SJSA1 (cell line): ENCODE results near the gene ADPRS. TPM values are rescaled to one million over a fixed set of nuclear protein-coding genes. Genes with fewer than 3 reads are reported as not detected.
A peak's percentile ranks its signal among the peaks of the same experiment; 100 is the strongest.

ENCODE experiments used
- DNase-seq, 2 experiments: peaks; one replicate each; pipeline ENCODE4 v3.0.0-alpha.2; 2015 to 2020; ENCODE audit warnings: low spot score in 2 of 2, low read depth in 1 of 2
- H3K27ac ChIP-seq: fragments of 250-450 bp; sonication (Bioruptor Pico); 2 replicates; pipeline ENCODE4 v1.5.1; 2020; ENCODE audit warnings: mild to moderate bottlenecking, moderate library complexity
- H3K27me3 ChIP-seq: fragments of 250-450 bp; sonication (Bioruptor Pico); replicated peaks from 2 replicates; pipeline ENCODE4 v1.5.1; 2020; ENCODE audit warnings: mild to moderate bottlenecking, moderate library complexity
- H3K36me3 ChIP-seq: fragments of 250-450 bp; sonication (Bioruptor Pico); 2 replicates; pipeline ENCODE4 v1.5.1; 2020; ENCODE audit warnings: mild to moderate bottlenecking
- H3K4me1 ChIP-seq: fragments of 250-450 bp; sonication (Bioruptor Pico); replicated peaks from 2 replicates; pipeline ENCODE4 v1.6.1; 2021; ENCODE audit warnings: mild to moderate bottlenecking
- H3K4me3 ChIP-seq: fragments of 250-450 bp; sonication (Bioruptor Pico); 2 replicates; pipeline ENCODE4 v1.5.1; 2020; ENCODE audit warnings: mild to moderate bottlenecking
- H3K9me3 ChIP-seq: fragments of 250-450 bp; sonication (Bioruptor Pico); replicated peaks from 2 replicates; pipeline ENCODE4 v1.5.1; 2020; ENCODE audit warnings: mild to moderate bottlenecking
- total RNA-seq: library from RNA; depleted of rRNA; stranded (reverse); fragments of >200 nt; shearing (Covaris generic); gene quantifications from 2 replicates; pipeline ENCODE4 v1.2.3, GENCODE V29; 2014

ADPRS gene
- total RNA-seq, 1 experiment from 2014 or later = 48.8 TPM

DNA sequence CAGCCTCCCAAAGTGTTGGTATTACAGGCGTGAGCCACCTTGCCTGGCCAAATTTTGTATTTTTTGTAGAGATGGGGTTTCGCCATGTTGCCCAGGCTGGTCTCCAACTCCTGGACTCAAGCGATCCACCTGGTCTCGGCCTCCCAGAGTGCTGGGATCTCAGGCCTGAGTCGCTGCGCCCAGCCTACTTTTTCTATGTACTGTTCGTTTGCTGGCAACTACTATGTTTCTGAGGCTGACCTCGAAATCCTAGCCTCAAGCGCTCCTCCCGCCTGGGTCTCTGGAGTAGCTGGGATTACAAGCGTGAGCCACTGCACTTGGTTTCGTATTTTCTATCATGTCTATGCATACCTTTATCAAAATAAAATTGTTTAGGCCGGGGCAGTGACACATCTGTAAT lies 5.5 kb upstream of the ADPRS start:
- Histone ChIP-seq H3K4me3 (no peak overlapping the region), H3K9me3 (no peaks in the 10 kb centered on the region), H3K4me1 (peaks cover 2% of the 10 kb centered on the region), H3K27ac (no peak overlapping the region), H3K27me3 (no peaks in the 10 kb centered on the region; the same call in 1 of the 2 replicates), H3K36me3 (no peaks in the 10 kb centered on the region; the same call in 1 of the 2 replicates)
- DNase-seq = no peak

DNA sequence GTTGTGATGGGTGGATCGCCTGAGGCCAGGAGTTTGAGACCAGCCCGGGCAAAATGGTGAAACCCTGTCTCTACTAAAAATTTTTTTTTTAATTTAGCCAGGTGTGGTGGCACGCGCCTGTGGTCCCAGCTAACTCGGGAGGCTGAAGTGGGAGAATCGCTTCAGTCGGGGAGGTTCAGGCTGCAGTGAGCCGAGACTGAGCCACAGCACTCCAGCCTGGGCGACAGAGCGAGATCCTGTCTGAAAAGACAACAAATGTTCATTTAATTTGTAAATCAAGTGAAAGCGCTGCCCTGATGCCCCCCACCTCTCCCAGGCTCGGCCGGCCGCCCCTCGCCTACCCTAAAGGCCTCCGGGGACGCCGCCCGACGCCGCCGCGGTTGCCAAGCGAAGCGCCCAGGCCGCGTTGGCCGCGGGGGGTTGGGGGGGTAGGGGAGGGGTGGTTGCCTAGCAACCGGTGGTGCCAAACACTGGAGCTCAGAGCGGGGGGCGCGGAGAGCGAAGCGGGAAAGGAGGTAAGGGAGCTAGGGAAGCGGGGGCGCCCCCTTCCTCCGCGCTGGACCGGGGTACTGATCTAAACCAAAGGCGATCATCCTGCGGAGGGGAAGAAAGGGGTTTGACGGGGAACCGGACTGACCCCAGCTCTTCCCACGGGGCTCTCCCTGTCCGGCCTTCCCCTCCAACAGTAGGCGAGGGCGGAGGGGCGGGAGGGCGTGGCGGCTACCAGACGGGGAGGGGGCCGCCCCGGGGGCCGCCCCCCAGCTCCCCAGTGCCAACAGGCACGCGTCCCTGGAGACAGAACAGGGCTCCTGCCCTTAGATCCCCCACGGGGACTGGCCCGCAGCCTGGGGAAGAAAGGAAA lies 4.8 kb upstream of the ADPRS start, which contains the start of gene TEKT2:
Gene TEKT2, plus strand, starts transcription at position 460 of the 862 bp plus-strand sequence. CDS start 828 bp downstream, outside the sequence.
- Histone ChIP-seq H3K36me3 (peaks cover 5% of the 10 kb centered on the region), H3K27me3 (no peaks in the 10 kb centered on the region; the same call in 1 of the 2 replicates), H3K9me3 (no peaks in the 10 kb centered on the region), H3K4me3 (no peak within 1 kb of the TSS), H3K27ac (no peak within 1 kb of the TSS), H3K4me1 (peaks cover 5% of the 10 kb centered on the region)
- DNase-seq = no peak

DNA sequence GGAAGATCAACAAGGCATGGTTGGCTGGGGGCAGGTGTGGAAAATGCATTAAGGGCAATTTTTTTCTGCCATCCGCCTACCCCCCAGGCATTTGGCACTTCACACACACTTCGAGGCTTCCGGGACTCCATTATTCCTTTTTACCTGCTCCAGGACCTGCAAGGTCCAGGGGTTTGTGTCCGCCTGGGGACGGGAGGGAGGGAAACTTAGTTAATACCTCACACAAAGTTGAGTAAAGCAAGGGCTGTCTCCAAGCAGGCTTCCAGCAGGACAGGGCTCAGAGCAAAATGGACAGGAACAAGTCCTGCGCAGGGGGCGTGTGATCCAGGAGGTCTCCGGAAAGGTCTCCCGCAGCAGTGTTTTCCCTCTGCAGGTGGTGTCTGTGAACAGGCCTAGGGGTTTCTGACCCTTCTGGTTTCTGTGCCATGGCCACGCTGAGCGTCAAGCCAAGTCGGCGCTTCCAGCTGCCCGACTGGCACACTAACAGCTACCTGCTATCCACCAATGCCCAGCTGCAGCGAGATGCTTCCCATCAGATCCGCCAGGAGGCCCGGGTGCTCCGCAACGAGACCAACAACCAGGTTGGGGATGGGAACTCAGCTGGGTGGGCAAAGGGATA lies 4.1 kb upstream of the ADPRS start:
- no peak for DNase-seq

DNA sequence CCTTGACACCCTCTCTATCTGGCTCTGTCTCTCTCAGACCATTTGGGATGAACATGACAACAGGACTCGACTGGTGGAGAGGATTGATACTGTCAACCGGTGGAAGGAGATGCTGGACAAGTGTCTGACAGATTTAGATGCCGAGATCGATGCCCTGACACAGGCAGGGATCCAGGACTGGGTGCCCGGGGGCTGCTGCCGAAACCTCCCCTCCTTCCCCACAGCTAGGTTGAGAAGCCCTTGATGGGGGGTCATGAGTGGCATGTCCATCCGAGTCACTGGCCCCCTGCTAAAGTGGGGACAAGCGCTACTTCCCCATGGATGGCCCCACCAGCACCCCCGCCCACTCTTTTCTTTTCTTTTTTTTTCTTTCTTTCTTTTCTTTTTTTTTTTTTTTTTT lies 3.6 kb upstream of the ADPRS start:
- peaks cover 8% of the 10 kb centered on the region for H3K4me1 ChIP-seq
- H3K9me3 ChIP-seq = no peaks in the 10 kb centered on the region
- H3K27ac ChIP-seq = no peak overlapping the region
- H3K36me3 ChIP-seq = peaks cover 13% of the 10 kb centered on the region
- DNase-seq = no peak
- H3K27me3 ChIP-seq = no peaks in the 10 kb centered on the region; the same call in 1 of the 2 replicates
- H3K4me3 ChIP-seq = no peak overlapping the region

More for the DNA sequence above, 4.1 kb upstream of the ADPRS start:
- Histone ChIP-seq H3K4me1 (peaks cover 7% of the 10 kb centered on the region), H3K27ac (no peak overlapping the region), H3K9me3 (no peaks in the 10 kb centered on the region), H3K27me3 (no peaks in the 10 kb centered on the region; the same call in 1 of the 2 replicates), H3K36me3 (peaks cover 11% of the 10 kb centered on the region), H3K4me3 (no peak overlapping the region)

DNA sequence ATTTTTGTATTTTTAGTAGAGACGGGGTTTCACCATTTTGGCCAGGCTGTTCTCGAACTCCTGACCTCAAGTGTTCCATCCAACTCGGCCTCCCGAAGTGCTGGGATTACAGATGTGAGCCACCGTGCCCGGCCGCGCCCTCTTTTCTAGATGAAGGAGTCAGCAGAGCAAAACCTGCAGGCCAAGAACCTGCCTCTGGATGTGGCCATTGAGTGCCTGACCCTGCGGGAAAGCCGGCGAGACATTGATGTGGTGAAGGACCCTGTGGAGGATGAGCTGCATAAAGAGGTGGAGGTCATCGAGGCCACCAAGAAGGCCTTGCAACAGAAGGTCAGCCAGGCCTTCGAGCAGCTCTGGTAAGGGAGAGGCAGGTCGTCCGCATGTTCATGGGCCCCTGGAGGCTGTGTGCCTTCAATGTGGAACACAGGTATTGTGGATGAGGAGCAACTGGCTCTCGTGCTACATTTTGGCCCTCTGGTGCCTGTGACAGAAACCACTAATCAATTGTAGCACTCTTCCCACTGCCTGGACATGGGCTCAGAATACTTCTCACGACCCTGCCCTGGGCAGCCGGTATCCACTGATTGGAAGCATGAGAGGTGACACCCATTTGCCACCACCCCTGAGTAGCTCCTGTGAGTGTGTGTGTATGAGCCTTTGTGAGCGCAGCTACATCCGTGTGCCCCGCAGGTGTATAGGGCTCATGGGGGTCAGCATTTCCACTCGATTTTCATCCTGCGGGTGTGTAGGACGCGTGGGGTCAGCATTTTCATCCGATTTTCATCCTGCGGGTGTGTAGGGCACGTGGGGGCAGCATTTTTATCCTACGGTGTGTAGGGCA lies 2.8 kb upstream of the ADPRS start:
- Histone ChIP-seq H3K27ac (no peak overlapping the region), H3K4me3 (no peak overlapping the region), H3K4me1 (peaks cover 8% of the 10 kb centered on the region), H3K9me3 (no peaks in the 10 kb centered on the region), H3K27me3 (no peaks in the 10 kb centered on the region; the same call in 1 of the 2 replicates), H3K36me3 (peaks cover 17% of the 10 kb centered on the region)
- no peak for DNase-seq

- H3K36me3 ChIP-seq = peaks cover 25% of the 10 kb centered on the region
- no peak overlapping the region for H3K27ac ChIP-seq
- DNase-seq = no peak
- no peaks in the 10 kb centered on the region; the same call in 1 of the 2 replicates for H3K27me3 ChIP-seq
- H3K9me3 ChIP-seq = no peaks in the 10 kb centered on the region
- H3K4me1 ChIP-seq = peaks cover 8% of the 10 kb centered on the region
- H3K4me3 ChIP-seq = no peak overlapping the region
Observed at GRCh38 chr1:36086529-36087232, 2.0 kb upstream of the ADPRS start.

- Histone ChIP-seq H3K4me1 (peaks cover 8% of the 10 kb centered on the region), H3K27me3 (no peaks in the 10 kb centered on the region; the same call in 1 of the 2 replicates), H3K36me3 (peaks cover 33% of the 10 kb centered on the region), H3K27ac (no peak overlapping the region), H3K4me3 (no peak overlapping the region; the same call in 1 of the 2 replicates), H3K9me3 (no peaks in the 10 kb centered on the region)
- DNase-seq = no peak
Observed at GRCh38 chr1:36087233-36088123, 1.2 kb upstream of the ADPRS start.

DNA sequence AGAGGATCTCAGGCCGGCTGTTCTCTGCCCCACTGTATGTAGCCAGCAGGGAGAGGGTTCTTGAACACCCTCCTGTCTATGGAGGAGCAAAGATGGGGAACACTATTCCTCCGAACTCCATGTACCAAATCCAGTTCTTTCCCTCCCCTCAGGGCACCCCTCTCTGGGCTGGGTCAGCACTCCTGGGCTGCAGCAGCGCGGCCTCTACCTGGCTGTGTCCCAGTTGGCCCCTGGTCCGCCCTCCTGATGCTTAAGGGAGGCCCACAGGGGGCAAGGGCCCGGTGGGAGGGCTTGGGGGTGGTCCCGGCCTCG lies 471 bp upstream of the ADPRS start:
- Histone ChIP-seq H3K4me3 (peak overlapping the region; percentile 88), H3K27ac (peak overlapping the region; percentile 67), H3K27me3 (no peaks in the 10 kb centered on the region; the same call in 1 of the 2 replicates), H3K36me3 (peaks cover 41% of the 10 kb centered on the region), H3K9me3 (no peaks in the 10 kb centered on the region), H3K4me1 (peaks cover 8% of the 10 kb centered on the region)
- DNase-seq = no peak

DNA sequence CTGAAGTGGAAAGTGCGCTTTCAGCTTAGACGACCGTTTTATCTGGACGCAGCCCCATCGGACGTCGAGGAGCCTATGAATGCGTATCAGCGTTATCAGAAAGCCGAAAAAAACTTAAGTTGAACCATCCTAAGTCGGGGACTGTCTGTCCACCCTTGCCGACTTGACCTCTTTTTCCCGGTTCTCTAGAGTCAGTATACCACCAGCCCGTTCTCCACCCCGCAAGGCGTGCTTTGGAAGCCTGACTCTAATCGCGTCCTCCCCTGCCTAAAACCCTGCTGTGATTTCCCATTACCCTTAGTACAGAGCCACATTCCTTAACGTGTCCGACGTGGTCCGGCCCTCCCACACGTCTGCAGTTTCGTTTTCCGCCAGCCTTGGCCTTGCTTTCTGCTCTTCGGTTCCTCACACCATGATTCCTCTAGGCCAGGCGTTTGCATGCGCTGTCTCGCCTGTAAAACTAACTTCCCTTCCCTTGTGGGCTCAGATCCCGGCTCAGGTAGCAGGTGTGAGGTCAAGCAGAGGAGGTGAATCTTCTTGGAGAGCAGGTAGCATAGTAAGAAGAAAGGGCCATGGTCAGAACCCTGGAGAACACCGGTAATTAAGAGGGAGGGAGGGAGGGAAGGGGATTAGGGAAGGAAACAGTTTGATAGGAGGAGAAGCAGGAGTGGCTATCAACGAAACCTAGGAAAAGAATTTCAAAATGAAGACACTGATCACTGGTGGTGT lies 865 bp downstream of the ADPRS start:
- peak in 1 of 2 experiments; percentile 24 for DNase-seq
- Histone ChIP-seq H3K4me1 (peaks cover 8% of the 10 kb centered on the region), H3K27ac (no peak overlapping the region), H3K4me3 (peak overlapping the region; percentile 88), H3K36me3 (peaks cover 54% of the 10 kb centered on the region), H3K9me3 (no peaks in the 10 kb centered on the region), H3K27me3 (no peaks in the 10 kb centered on the region)

- Histone ChIP-seq H3K4me3 (no peak overlapping the region), H3K9me3 (no peaks in the 10 kb centered on the region), H3K27me3 (no peaks in the 10 kb centered on the region), H3K4me1 (peaks cover 8% of the 10 kb centered on the region), H3K36me3 (peaks cover 63% of the 10 kb centered on the region), H3K27ac (no peak overlapping the region)
- no peak for DNase-seq
Observed at GRCh38 chr1:36091141-36091540, 2.4 kb downstream of the ADPRS start.

DNA sequence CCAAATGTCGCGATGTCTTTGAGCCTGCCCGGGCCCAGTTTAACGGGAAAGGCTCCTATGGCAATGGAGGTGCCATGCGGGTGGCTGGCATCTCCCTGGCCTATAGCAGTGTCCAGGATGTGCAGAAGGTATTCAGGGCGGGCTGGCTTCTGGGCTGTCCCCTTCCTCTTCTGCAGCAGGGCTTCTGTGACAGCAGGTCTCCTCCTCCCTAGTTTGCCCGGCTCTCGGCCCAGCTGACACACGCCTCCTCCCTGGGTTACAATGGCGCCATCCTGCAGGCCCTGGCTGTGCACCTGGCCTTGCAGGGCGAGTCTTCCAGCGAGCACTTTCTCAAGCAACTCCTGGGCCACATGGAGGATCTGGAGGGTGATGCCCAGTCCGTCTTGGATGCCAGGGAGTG lies 3.0 kb downstream of the ADPRS start:
- Histone ChIP-seq H3K4me1 (peaks cover 8% of the 10 kb centered on the region), H3K36me3 (peaks cover 68% of the 10 kb centered on the region), H3K4me3 (no peak overlapping the region), H3K9me3 (no peaks in the 10 kb centered on the region), H3K27me3 (no peaks in the 10 kb centered on the region), H3K27ac (no peak overlapping the region)
- no peak for DNase-seq
